Measurements from ENCODE around the gene TBC1D14. TPM values are rescaled to one million over a fixed set of nuclear protein-coding genes. Genes with fewer than 3 reads are reported as not detected.

TBC1D14 gene
- total and polyA plus RNA-seq, 2 of the 8 experiments (the other 6 are each of a cell fraction or from before 2014, with no cell fraction given): 45.6 to 48.2 TPM

GRCh38 chr4:7015383-7016035 is 105.9 kb downstream of the TBC1D14 start (continued):
- TF ChIP-seq, protein P1, sequence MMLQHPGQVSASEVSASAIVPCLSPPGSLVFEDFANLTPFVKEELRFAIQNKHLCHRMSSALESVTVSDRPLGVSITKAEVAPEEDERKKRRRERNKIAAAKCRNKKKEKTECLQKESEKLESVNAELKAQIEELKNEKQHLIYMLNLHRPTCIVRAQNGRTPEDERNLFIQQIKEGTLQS (IDR thresholded peaks at IDR 0.05; ENCODE audit: insufficient read depth, low read depth, low read length): no peak
